Measurements from ENCODE around the gene RYR2.

RYR2 gene

GRCh38 chr1:237444120-237444790 is 402.3 kb downstream of the RYR2 start:
- TF ChIP-seq CTCF (IDR thresholded peaks at IDR 0.05; ENCODE audit: low read depth, low read length) = no peak

GRCh38 chr1:237448042-237448441 is 406.1 kb downstream of the RYR2 start:
- H3K4me3 ChIP-seq (ENCODE audit: low read depth, low read length) = no peak overlapping the region
- no peak for TF ChIP-seq CTCF (IDR thresholded peaks at IDR 0.05; ENCODE audit: low read depth, low read length)

More at GRCh38 chr1:237444120-237444790, 402.3 kb downstream of the RYR2 start:
- H3K4me3 ChIP-seq (ENCODE audit: low read depth, low read length) = no peak overlapping the region

GRCh38 chr1:237457573-237457972 is 415.6 kb downstream of the RYR2 start:
- TF ChIP-seq CTCF (IDR thresholded peaks at IDR 0.05; ENCODE audit: low read depth, low read length) = no peak
- H3K4me3 ChIP-seq (ENCODE audit: low read depth, low read length) = no peak overlapping the region

- no peak overlapping the region for H3K4me3 ChIP-seq (ENCODE audit: low read depth, low read length)
- no peak for TF ChIP-seq CTCF (IDR thresholded peaks at IDR 0.05; ENCODE audit: low read depth, low read length)
Measured at GRCh38 chr1:237467320-237467719, 425.3 kb downstream of the RYR2 start.

GRCh38 chr1:237470712-237471338 is 428.8 kb downstream of the RYR2 start:
- no peak overlapping the region for H3K4me3 ChIP-seq (ENCODE audit: low read depth, low read length)
- no peak for TF ChIP-seq CTCF (IDR thresholded peaks at IDR 0.05; ENCODE audit: low read depth, low read length)

GRCh38 chr1:237471377-237471776 is 429.4 kb downstream of the RYR2 start:
- no peak overlapping the region for H3K4me3 ChIP-seq (ENCODE audit: low read depth, low read length)
- TF ChIP-seq CTCF (IDR thresholded peaks at IDR 0.05; ENCODE audit: low read depth, low read length) = no peak

- no peak overlapping the region for H3K4me3 ChIP-seq (ENCODE audit: low read depth, low read length)
- TF ChIP-seq CTCF (IDR thresholded peaks at IDR 0.05; ENCODE audit: low read depth, low read length) = no peak
Measured at GRCh38 chr1:237471956-237472355, 430.0 kb downstream of the RYR2 start.
